GM10266 (cell line): Measurements from ENCODE around the gene C11orf42.

Experiments
- DNase-seq: peaks from one replicate; pipeline ENCODE4 v3.0.0; 2012; ENCODE audit errors: extremely low spot score
- TF ChIP-seq, protein P1 (sequence below): IDR thresholded peaks from 2 replicates; pipeline ENCODE4 v1.5.1; 2012; ENCODE audit warnings: mild to moderate bottlenecking, low read depth; ENCODE audit not compliant: control insufficient read depth, insufficient read depth; ENCODE audit errors: missing control alignments

Gene C11orf42

GRCh38 chr11:6197466-6198200, 7.7 kb upstream of the C11orf42 start:
- TF ChIP-seq, protein P1, sequence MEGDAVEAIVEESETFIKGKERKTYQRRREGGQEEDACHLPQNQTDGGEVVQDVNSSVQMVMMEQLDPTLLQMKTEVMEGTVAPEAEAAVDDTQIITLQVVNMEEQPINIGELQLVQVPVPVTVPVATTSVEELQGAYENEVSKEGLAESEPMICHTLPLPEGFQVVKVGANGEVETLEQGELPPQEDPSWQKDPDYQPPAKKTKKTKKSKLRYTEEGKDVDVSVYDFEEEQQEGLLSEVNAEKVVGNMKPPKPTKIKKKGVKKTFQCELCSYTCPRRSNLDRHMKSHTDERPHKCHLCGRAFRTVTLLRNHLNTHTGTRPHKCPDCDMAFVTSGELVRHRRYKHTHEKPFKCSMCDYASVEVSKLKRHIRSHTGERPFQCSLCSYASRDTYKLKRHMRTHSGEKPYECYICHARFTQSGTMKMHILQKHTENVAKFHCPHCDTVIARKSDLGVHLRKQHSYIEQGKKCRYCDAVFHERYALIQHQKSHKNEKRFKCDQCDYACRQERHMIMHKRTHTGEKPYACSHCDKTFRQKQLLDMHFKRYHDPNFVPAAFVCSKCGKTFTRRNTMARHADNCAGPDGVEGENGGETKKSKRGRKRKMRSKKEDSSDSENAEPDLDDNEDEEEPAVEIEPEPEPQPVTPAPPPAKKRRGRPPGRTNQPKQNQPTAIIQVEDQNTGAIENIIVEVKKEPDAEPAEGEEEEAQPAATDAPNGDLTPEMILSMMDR: no peak

DNA sequence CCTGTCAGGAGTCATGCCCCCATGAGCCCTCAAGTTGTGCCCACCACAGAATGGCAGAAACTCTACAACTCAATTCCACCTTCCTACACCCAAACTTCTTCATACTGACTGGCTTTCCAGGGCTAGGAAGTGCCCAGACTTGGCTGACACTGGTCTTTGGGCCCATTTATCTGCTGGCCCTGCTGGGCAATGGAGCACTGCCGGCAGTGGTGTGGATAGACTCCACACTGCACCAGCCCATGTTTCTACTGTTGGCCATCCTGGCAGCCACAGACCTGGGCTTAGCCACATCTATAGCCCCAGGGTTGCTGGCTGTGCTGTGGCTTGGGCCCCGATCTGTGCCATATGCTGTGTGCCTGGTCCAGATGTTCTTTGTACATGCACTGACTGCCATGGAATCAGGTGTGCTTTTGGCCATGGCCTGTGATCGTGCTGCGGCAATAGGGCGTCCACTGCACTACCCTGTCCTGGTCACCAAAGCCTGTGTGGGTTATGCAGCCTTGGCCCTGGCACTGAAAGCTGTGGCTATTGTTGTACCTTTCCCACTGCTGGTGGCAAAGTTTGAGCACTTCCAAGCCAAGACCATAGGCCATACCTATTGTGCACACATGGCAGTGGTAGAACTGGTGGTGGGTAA, 6.1 kb upstream of the C11orf42 start, which contains the start of gene OR52W1:
TSS of gene OR52W1 (plus strand) at position 51 of the 637 bp plus-strand sequence. CDS start at position 51, 0 bp downstream.
- no peak for DNase-seq
- TF ChIP-seq, protein P1: no peak

More at GRCh38 chr11:6197466-6198200, 7.7 kb upstream of the C11orf42 start:
- DNase-seq: no peak

DNA sequence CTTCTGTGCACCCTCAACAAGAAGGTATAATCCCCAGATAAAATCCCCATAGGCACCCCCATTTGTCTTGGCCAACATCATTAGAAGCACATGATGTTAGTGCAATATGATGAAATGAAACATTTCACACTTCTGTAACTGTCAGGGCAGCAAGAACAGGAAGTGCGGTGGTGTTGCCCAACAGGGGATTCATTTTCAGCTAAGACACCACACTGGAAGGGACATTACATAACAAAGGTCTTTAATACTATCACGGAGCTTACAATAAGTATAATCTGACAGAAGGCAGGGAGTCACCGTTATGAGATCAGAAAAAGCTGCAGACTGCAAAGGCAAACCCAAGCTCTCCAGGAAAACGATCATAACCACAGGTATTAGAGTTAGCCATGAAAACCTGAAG, 4.4 kb upstream of the C11orf42 start:
- no peak for DNase-seq
- TF ChIP-seq, protein P1: no peak

- no peak for DNase-seq
Observed at GRCh38 chr11:6201481-6201880, 3.9 kb upstream of the C11orf42 start.

DNA sequence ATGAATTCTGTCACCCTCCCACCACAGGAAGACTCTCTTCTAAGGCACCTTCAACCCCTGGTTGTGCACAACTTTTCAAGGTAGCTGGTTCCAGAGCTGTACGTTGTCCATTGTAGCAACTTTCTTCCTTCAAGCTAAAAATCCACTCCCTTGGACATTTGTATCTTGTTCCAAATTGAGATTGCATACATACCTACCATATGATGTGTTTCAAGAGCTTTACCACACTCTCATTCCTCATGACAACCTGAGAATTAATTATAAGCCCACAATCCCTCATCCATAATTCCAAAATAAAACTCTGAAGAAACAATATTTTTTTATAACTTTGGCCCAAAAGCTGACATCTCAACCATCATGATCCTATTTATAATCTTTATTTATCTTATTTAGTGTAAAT, 3.3 kb upstream of the C11orf42 start:
- TF ChIP-seq, protein P1: no peak
- no peak for DNase-seq

More at GRCh38 chr11:6201481-6201880, 3.9 kb upstream of the C11orf42 start:
- TF ChIP-seq, protein P1: no peak

DNA sequence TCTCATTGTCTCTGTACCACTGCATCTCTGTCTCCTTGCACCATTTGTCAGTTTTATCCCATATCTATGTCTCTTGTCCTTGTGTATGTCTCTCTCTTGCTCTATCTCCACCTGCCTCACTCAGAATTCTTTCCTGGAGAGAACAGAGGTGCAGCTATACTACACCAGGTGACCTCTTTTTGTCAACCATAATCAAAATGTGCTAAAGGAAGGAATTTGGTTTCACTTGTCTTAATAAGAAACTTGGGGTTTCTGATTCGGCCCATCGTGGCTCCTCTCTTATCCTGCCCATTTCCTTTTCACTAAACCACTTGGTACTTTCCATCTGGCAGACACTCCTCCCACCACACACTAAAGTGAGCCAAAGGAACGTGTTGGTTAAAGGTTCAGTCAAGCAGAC, 2.0 kb upstream of the C11orf42 start:
- TF ChIP-seq, protein P1: no peak
- peak; percentile 29 for DNase-seq

DNA sequence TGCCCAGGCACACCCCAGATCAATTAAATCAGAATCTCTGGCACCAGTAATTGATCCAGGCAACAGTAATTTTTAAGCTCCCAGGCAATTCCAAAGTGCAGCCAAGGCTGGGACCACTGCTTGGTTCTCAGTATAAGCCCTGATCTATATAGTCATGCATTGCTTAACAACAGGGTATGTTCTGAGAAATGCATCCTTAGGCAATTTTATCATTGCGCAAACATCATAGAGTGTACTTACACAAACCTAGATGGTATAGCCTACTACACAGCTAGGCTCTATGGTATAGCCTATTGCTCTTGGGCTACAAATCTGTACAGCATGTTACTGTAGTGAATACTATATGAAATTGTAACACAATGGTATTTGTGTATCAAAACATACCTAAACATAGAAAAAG, 651 bp upstream of the C11orf42 start:
- TF ChIP-seq, protein P1: no peak
- no peak for DNase-seq
